ENCODE measurements around the gene LSAMP. TPM values are rescaled to one million over a fixed set of nuclear protein-coding genes. Genes with fewer than 3 reads are reported as not detected.
"Not testable (repeated sequence)": the region's sequence is repeated elsewhere in the genome, so short reads cannot be mapped to it uniquely, and the experiment has no call there.

The LSAMP gene
- total and polyA plus RNA-seq, 2 of the 13 experiments (the other 11 are each of a cell fraction or from before 2014, with no cell fraction given) = not detected

GRCh38 chr3:115791271-115792153, 653.8 kb downstream of the LSAMP start:
- in situ Hi-C loops (cut with HindIII; ENCODE audit: extremely low pct_ligation_motif_present, low pct_unique_long_range_greater_than_20kb); H3K9me3 ChIP-seq (ENCODE audit: low read length); CTCF ChIA-PET (ENCODE audit: low intra/inter-chr PET ratio, low total read pairs); H3K36me3 ChIP-seq (replicated peaks in 1 of 2; ENCODE audit: control insufficient read depth in 1 of 2, insufficient read depth in 2 of 2, low read length in 2 of 2); FAIRE-seq; H3K27me3 ChIP-seq (ENCODE audit: control insufficient read depth in 1 of 2, insufficient read depth in 2 of 2, low read length in 2 of 2); H2AFZ ChIP-seq (ENCODE audit: low read length); H4K20me1 ChIP-seq (ENCODE audit: insufficient read depth, low read length): not testable (repeated sequence)
- Histone ChIP-seq H3K9ac (ENCODE audit: insufficient read depth, low read depth, low read length) (peak overlapping the region; percentile 88), H3K4me3 (replicated peaks in 1 of 3; ENCODE audit: insufficient read depth in 1 of 3, low read depth in 2 of 3, low read length in 3 of 3) (peak overlapping the region; percentile 69 to 80 (median 72)), H3K27ac (ENCODE audit: extremely low read length, insufficient read depth, low read length) (peak overlapping the region; percentile 86), H3K4me2 (ENCODE audit: low read depth, low read length) (peak overlapping the region; percentile 90), H3K79me2 (ENCODE audit: insufficient read depth, low read length) (peaks cover 31% of the 10 kb centered on the region), H3K4me1 (ENCODE audit: insufficient read depth, low read length) (peaks cover 51% of the 10 kb centered on the region)
- 3% methylated on average over 8 of the region's 55 CpGs for whole genome bisulfite sequencing (ENCODE audit: low lambda C conversion rate)
- POLR2A ChIA-PET = interaction anchor here (0.8 to 2.4 kb wide), 9 partner anchors 7 to 1085 kb away, joined by 3 to 22 read pairs (median 5); partner anchors contain the start of gene ZBTB20
- BruUV-seq (replicated peaks) = TSS peak; percentile 60
- DNase-seq (ENCODE audit: low spot score) = peak; percentile 35
- intact Hi-C loops (cut with micrococcal nuclease; ENCODE audit: unreplicated experiment) = loop anchor here (1.0 to 5.0 kb wide), 2 partner anchors 7 to 1294 kb away; no protein-coding TSS in a partner anchor
- ATAC-seq = peak; percentile 47
- TF ChIP-seq ZBTB7B (CRISPR knock-in tag; IDR thresholded peaks at IDR 0.05) (peak; percentile 92), SMAD3 (CRISPR knock-in tag; IDR thresholded peaks at IDR 0.05) (0 out of 2 replicates have a peak, but pooled peaks have one; percentile 14), ZMAT3 (CRISPR knock-in tag; conservative IDR thresholded peaks at IDR 0.05) (peak; percentile 78; the same call in 1 of the 2 replicates), SAP130 (CRISPR knock-in tag; IDR thresholded peaks at IDR 0.05; ENCODE audit: low read depth) (peak; percentile 56), ZNF276 (CRISPR knock-in tag; IDR thresholded peaks at IDR 0.05; ENCODE audit: low read depth) (peak; percentile 99), AGO2 (optimal IDR thresholded peaks at IDR 0.05; ENCODE audit: low read depth, low read length) (peak; percentile 64), ZNF318 (CRISPR knock-in tag; IDR thresholded peaks at IDR 0.05) (0 out of 2 replicates have a peak, but pooled peaks have one; percentile 3), ZNF263 (CRISPR knock-in tag; IDR thresholded peaks at IDR 0.05) (peak; percentile 71), ZNF607 (CRISPR knock-in tag; IDR thresholded peaks at IDR 0.05; ENCODE audit: borderline replicate concordance) (peak; percentile 74; the same call in 1 of the 2 replicates), ZFX (CRISPR knock-in tag; IDR thresholded peaks at IDR 0.05; ENCODE audit: low read depth) (0 out of 2 replicates have a peak, but pooled peaks have one; percentile 49), TFAP4 (IDR thresholded peaks at IDR 0.05; ENCODE audit: borderline replicate concordance, low read depth) (peak; percentile 40; the same call in 1 of the 2 replicates), ZFY (CRISPR knock-in tag; IDR thresholded peaks at IDR 0.05) (peak; percentile 50)

All from HepG2 (cell line).